GM21423 (cell line): ENCODE data around the gene UBAP2L.
"Not testable (repeated sequence)": the region's sequence is repeated elsewhere in the genome, so short reads cannot be mapped to it uniquely, and the experiment has no call there.

ENCODE experiments used
- ATAC-seq: cut with Tn5 transposase; IDR thresholded peaks from one replicate; pipeline ENCODE4 v1.9.1; 2021; ENCODE audit warnings: mild to moderate bottlenecking, moderate library complexity; ENCODE audit not compliant: unreplicated experiment

The UBAP2L gene

GRCh38 chr1:154193821-154194220 lies 26.9 kb upstream of the UBAP2L start:
- no peak for ATAC-seq

DNA sequence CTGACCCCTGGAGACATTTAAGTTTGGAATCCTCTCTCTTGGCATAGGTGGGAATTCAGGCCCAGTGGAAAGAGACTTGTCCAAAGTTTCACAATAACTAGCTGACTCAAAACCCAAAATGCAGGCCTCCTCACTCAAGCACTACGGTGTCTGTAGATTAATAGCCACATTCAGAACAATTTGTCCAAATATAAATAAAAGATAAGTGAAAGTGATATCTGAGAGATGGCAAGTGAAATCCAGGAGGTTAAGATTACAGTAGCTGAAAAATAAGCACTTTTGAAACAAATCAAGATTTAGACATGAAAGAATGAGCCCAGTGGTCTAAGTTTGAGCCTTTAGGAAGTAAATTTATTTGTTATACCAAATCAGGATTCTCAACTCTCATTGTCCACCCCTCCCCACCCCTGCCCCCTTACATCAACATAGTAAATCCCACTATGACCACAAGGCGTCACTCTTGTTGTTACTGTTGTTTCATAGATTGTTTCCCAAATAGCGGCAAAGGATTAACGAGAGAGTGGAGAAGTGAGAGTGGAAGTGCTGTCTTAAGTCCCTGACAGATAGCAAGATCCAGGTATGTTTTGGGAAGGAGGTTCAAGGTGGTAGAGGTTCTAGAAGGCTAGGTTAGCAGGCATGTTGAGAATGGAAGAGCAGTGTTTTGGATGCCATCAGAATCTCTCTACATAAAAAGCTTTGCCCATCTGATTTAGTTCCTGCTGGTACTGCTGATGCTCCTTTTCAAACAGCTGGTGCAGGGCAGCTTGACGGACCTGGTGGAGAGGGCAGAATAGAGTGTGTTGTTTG lies 21.8 kb upstream of the UBAP2L start:
- no peak for ATAC-seq

DNA sequence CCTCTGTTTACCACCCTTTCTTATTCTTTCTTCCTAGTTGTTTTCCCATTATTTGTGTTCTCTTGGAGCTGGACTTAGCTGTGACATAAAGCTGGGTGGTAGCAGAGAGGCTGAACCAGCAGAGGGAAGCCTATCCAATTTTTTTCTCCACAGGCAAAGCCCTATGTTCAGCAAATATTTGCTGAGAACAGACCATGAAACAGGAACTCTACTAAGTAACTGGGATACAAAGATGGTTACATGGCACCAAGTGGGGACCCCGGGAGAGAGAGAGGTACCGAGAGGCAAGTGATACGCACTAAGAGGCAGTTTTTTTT lies 21.2 kb upstream of the UBAP2L start:
- ATAC-seq: no peak

DNA sequence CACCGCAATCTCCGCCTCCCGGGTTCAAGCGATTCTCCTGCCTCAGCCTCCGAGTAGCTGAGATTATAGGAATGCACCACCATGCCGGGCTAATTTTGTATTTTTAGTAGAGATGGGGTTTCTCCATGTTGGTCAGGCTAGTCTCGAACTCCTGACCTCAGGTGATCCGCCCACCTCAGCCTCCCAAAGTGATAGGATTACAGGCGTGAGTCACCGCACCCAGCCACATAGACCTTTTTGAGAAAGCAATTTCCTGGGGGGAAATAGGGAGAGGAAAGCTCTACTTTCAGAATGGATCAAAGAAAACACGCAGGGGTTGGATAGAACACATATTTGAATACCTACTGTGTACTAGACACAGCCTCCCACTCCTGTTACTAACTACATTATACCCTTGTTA lies 15.0 kb upstream of the UBAP2L start:
- not testable (repeated sequence) for ATAC-seq

DNA sequence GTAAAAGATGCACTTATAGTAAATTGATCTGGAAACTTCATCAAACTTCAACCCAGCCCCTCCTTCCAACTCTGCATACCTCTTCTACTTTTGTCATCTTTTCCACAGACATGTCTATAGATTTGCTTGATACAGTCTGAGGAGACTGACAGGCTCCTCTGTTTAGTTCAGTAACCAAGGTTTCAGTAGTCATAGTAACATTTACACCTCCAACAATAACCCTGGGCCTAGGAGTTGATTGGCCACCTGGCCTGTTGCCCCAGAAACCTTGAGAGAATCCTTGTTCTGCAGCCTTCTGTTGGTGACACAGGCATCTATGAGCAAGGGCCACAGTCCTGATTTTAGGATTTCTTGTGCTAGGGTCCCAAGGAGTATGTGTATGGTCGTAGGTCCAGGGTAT lies 14.6 kb upstream of the UBAP2L start, which contains the start of gene CFAP141:
TSS of gene CFAP141 (minus strand) at position 138 of the 400 bp plus-strand sequence. CDS start at position 112, 26 bp downstream.
- no peak for ATAC-seq

- no peak for ATAC-seq
These were observed 13.5 kb upstream of the UBAP2L start for GRCh38 chr1:154207262-154207661.

DNA sequence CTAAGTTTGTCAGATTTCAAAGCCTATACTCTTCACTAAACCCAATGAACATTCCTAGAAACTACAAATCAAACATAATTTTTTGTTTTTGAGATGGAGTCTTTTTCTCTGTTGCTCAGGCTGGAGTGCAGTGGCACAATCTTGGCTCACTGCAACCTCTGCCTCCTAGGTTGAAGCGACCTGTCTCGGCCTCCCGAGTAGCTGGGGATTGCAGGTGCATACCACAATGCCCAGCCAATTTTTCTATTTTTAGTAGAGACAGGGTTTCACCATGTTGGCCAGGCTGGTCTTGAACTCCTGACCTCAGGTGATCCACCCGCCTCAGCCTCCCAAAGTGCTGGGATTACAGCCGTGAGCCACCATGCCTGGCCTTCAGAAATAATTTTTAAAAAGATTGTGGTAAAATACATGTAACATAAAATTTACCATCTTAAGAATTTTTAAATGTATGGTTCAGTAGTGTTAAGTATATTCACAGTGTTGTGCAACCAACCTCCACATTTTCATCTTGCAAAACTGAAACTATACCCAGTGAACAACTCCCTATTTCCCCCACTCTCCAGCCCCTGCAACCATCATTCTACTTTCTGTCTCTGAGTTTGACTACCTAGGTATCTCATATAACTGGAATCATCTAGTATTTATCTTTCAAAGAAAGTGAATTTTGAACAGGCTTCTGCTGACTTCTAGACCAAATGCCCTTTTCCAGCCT lies 11.9 kb upstream of the UBAP2L start:
- no peak for ATAC-seq

DNA sequence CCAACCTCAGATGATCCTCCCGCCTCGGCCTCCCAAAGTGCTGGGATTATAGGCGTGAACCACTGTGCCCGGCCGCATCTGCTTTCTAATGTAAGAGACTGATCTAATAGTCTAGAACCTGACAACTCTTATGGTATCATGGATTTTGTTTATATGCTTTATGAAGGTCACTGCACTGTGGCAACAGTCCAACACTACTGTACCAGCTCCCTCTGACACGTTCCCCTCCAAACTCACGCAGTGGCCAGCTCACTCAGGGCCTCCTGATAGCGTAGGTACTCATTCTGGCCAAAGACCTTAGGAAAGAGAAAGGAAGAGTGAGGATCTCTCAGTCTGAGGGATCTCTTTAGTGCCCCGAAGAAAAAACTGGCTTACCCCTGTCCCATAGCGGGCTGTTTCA lies 8.7 kb upstream of the UBAP2L start:
- no peak for ATAC-seq

DNA sequence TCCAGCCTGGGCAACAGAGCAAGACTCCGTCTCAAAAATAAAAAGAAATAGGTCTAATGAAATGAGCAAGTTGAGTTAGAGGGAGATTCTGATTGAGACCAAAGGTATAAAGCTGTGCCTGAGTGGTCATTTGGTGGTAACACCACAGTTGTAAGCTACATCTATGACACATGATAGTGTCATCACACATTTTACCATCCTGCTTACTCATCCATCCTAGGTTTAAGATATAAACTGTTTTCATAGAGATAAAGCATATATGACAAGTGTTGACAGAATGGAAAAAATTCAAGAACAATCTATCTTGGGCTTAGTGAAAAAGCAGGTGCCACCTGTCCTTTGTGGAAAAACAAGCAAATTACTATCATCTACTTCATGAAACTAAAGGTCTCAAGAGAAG lies 7.5 kb upstream of the UBAP2L start:
- ATAC-seq: no peak

DNA sequence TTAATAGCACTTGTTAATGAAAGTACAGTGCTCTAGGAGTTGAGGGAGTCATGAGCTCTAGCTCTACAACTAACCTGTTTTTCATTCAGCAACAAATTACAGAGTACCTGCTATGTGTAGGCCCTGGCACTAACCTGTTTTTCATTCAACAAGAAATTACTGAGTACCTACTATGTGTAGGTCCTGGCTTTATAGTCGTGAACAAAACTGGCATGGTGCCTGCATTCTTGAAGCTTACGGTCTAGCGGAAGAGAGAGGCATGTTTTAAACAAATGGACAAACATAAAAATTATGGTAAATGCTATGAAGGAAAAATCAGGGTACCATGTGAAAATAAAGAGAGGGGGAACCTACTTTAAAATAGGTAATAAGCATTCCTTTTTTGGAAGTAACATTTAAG lies 2.2 kb upstream of the UBAP2L start:
- no peak for ATAC-seq

GRCh38 chr1:154219541-154219940 lies 1.2 kb upstream of the UBAP2L start:
- ATAC-seq: no peak

GRCh38 chr1:154220970-154221277 lies 169 bp downstream of the UBAP2L start:
- ATAC-seq: no peak

DNA sequence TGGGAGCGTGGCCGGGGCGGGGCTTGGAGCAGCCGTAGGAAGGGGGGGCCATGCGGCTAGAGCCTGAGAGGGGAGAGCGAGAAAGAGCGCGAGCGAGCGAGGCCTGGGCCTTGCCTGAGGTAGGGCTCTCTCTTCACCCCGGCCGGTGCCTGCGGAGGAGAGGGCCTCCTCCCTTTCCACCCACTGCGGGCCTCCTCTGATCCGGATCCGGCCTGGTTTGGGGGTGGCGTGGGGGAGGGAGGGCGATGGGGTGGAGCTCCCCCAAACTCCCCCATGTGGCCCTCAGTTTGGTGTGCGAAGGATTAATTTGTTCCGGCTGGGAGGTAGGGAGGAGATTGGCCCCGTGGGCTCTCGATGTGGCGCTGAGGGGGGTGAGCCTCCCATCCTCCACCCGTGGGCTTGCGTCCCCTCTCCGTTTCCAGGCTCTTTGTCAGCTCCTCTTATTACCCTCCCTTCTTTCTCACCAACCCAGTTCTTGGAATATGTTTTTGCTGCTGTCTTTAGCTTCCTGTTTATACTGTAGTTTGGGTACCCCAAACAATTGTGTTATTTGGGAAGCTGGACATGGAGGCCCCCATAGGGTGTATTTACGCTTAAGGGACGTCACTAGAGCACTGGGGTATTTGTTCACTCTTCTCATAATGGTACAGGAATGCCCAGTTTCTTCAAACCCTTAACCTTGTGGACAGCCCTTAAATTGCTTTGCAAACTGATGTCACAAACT lies 685 bp downstream of the UBAP2L start:
- no peak for ATAC-seq

DNA sequence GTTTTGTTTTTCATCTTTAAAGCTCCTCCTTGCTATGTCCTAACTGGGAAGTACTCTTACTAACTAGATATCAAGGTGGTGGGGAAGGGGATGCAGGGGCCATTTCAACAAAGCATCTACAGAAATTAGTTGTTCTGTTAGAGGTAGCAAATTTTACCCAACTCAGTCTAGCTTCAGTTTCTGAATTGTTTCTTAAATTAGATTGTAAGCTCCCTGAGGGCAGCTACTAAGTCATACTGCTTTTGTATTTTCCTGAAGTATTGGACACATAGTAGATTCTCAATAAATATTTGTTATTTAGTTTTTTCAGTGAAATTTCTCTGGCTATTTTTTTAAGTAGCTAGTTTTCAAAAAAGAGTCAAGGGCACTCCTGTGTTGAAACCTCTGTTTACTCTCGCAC lies 1.8 kb downstream of the UBAP2L start:
- no peak for ATAC-seq

GRCh38 chr1:154222918-154223317 lies 2.2 kb downstream of the UBAP2L start:
- ATAC-seq: no peak

GRCh38 chr1:154223621-154224020 lies 2.9 kb downstream of the UBAP2L start:
- ATAC-seq: no peak

GRCh38 chr1:154225370-154225769 lies 4.6 kb downstream of the UBAP2L start:
- no peak for ATAC-seq

- ATAC-seq: not testable (repeated sequence)
These were observed 10.4 kb downstream of the UBAP2L start for GRCh38 chr1:154231112-154231511.

- not testable (repeated sequence) for ATAC-seq
These were observed 12.4 kb downstream of the UBAP2L start for GRCh38 chr1:154233127-154233526.

GRCh38 chr1:154236855-154237254 lies 16.1 kb downstream of the UBAP2L start:
- no peak for ATAC-seq

DNA sequence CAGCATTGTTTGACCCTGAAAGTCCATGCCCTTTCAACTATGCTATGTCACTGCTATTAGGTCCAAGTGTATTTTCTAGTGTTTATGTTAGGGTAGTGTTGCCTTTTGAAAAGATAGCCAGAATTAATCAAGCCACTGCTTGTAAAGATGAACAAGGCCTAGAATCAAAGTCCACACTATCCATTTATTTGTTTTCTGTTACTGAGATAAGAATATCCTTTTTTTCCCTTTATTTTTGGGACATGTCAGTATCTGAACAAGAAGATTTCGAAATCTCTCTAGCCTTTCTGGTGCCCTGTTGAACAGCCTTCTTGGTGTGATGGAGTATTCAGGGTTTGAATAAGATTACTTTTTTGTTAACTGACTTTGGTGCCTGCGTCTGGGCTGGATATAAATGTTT lies 16.7 kb downstream of the UBAP2L start:
- ATAC-seq: no peak
